GM23338 (cell line): ENCODE data around the gene NIPAL3.

Experiments used
- ZNF114 ChIP-seq: fragments of 250-450 bp; sonication (Bioruptor Pico); IDR thresholded peaks from 2 replicates; pipeline ENCODE4 v1.5.0; 2020; ENCODE audit warnings: mild to moderate bottlenecking, moderate library complexity
- TF ChIP-seq, protein P1 (sequence below), 2 experiments: fragments of 200-600 bp in 1 of 2; sonication (generic) in 1 of 2; conservative IDR thresholded peaks; 2 replicates each; pipeline versions ENCODE4 v1.5.1 to v1.6.1; 2016 to 2017; ENCODE audit warnings: antibody characterized with exemption in 2 of 2, low read depth in 2 of 2, mild to moderate bottlenecking in 2 of 2, moderate library complexity in 1 of 2

DNA sequence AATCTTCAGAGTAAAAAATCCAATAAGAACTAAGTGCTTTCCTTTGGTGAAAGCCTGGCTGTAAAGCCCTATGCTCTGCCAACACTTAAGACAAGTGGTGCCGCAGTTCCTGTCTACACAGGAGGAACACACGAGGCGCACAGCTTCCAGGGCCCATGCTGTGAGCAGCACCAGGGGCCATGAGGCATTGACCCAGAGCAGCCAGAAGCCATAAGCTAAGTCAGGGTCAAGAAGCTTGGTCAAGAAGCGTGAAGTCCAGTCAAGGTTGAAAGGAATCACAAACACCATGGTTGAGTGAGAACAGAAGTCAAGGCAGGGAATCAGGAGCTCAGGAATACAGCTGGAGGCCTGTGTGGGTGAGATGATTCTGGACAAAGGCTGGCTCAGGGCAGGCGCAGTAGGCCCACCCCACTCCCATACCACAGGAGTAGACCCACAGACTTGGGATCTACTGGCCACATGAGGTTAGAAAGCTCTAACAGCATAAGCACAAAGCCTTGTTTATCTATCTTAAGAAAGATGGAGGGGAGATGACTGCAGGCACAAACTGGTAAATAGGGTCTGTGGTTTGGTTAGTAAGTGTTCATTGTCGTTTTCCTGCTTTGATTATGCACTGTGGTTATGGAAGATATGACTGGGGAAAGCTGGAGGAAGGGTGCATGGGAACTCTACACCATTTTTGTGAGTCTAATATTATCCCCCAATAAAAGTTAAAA, 44.1 kb downstream of the NIPAL3 start:
- no peak for TF ChIP-seq ZNF114
- TF ChIP-seq, protein P1, sequence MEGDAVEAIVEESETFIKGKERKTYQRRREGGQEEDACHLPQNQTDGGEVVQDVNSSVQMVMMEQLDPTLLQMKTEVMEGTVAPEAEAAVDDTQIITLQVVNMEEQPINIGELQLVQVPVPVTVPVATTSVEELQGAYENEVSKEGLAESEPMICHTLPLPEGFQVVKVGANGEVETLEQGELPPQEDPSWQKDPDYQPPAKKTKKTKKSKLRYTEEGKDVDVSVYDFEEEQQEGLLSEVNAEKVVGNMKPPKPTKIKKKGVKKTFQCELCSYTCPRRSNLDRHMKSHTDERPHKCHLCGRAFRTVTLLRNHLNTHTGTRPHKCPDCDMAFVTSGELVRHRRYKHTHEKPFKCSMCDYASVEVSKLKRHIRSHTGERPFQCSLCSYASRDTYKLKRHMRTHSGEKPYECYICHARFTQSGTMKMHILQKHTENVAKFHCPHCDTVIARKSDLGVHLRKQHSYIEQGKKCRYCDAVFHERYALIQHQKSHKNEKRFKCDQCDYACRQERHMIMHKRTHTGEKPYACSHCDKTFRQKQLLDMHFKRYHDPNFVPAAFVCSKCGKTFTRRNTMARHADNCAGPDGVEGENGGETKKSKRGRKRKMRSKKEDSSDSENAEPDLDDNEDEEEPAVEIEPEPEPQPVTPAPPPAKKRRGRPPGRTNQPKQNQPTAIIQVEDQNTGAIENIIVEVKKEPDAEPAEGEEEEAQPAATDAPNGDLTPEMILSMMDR (conservative IDR thresholded peaks at IDR 0.05; ENCODE audit: low read depth in 2 of 2) = no peak
